ENCODE data around the gene NR3C1. TPM values are rescaled to one million over a fixed set of nuclear protein-coding genes. Genes with fewer than 3 reads are reported as not detected.

The NR3C1 gene
- total RNA-seq, 1 experiment from 2014 or later, result not detected

- no peak for DNase-seq (ENCODE audit: low spot score)
These were observed 92.1 kb downstream of the NR3C1 start for GRCh38 chr5:143311428-143311827.

- no peak for DNase-seq (ENCODE audit: low spot score)
These were observed 93.6 kb downstream of the NR3C1 start for GRCh38 chr5:143309661-143310431.

GRCh38 chr5:143308731-143309130 is 94.8 kb downstream of the NR3C1 start:
- no peak for DNase-seq (ENCODE audit: low spot score)

- DNase-seq (ENCODE audit: low spot score), result no peak
These were observed 97.4 kb downstream of the NR3C1 start for GRCh38 chr5:143306040-143306439.

- no peak for DNase-seq (ENCODE audit: low spot score)
These were observed 98.5 kb downstream of the NR3C1 start for GRCh38 chr5:143304836-143305475.

GRCh38 chr5:143302341-143303045 is 101.0 kb downstream of the NR3C1 start:
- no peak for DNase-seq (ENCODE audit: low spot score)

GRCh38 chr5:143297756-143298155 is 105.7 kb downstream of the NR3C1 start:
- DNase-seq (ENCODE audit: low spot score), result no peak

- no peak for DNase-seq (ENCODE audit: low spot score)
These were observed 113.4 kb downstream of the NR3C1 start for GRCh38 chr5:143290125-143290524.

- no peak for DNase-seq (ENCODE audit: low spot score)
These were observed 119.0 kb downstream of the NR3C1 start for GRCh38 chr5:143284521-143284920.

GRCh38 chr5:143284002-143284401 is 119.5 kb downstream of the NR3C1 start:
- no peak for DNase-seq (ENCODE audit: low spot score)

GRCh38 chr5:143281226-143281625 is 122.3 kb downstream of the NR3C1 start:
- no peak for DNase-seq (ENCODE audit: low spot score)

- DNase-seq (ENCODE audit: low spot score), result no peak
These were observed 123.8 kb downstream of the NR3C1 start for GRCh38 chr5:143279698-143280097.

GRCh38 chr5:143277536-143277935 is 126.0 kb downstream of the NR3C1 start:
- no peak for DNase-seq (ENCODE audit: low spot score)

GRCh38 chr5:143275512-143276363 is 127.7 kb downstream of the NR3C1 start:
- no peak for DNase-seq (ENCODE audit: low spot score)

GRCh38 chr5:143274952-143275351 is 128.5 kb downstream of the NR3C1 start:
- DNase-seq (ENCODE audit: low spot score), result no peak

GRCh38 chr5:143271431-143271830 is 132.1 kb downstream of the NR3C1 start:
- no peak for DNase-seq (ENCODE audit: low spot score)

- no peak for DNase-seq (ENCODE audit: low spot score)
These were observed 135.1 kb downstream of the NR3C1 start for GRCh38 chr5:143268388-143268787.

GRCh38 chr5:143267186-143267585 is 136.3 kb downstream of the NR3C1 start:
- no peak for DNase-seq (ENCODE audit: low spot score)

GRCh38 chr5:143265995-143266394 is 137.5 kb downstream of the NR3C1 start:
- no peak for DNase-seq (ENCODE audit: low spot score)

GRCh38 chr5:143263272-143263810 is 140.1 kb downstream of the NR3C1 start:
- DNase-seq (ENCODE audit: low spot score), result no peak
